Prostate gland (tissue), 2 donors: ENCODE measurements around the gene DIP2B. TPM values are rescaled to one million over a fixed set of nuclear protein-coding genes. Genes with fewer than 3 reads are reported as not detected.

ENCODE experiments used
- DNase-seq: peaks from one replicate; pipeline ENCODE4 v3.0.0-alpha.2; 2019; ENCODE audit warnings: low spot score
- H3K27ac ChIP-seq, 2 donors: fragments of 200-600 bp; sonication (generic); 2 replicates each; pipeline ENCODE4 v1.5.1; 2017 to 2019
- H3K27me3 ChIP-seq: fragments of 200-600 bp; sonication (generic); replicated peaks from 2 replicates; pipeline ENCODE4 v1.5.1; 2019; ENCODE audit not compliant: insufficient read depth
- H3K36me3 ChIP-seq, 2 donors: fragments of 200-600 bp; sonication (generic); 1 replicate in 1 of 2; 2 replicates in 1 of 2; pipeline versions ENCODE4 v1.5.1 to v1.8.1; 2017 to 2019
- H3K4me1 ChIP-seq: fragments of 200-600 bp; sonication (generic); replicated peaks from 2 replicates; pipeline ENCODE4 v1.5.1; 2019
- H3K4me3 ChIP-seq, 2 donors: fragments of 200-600 bp; sonication (generic); 2 replicates each; pipeline ENCODE4 v1.5.1; 2017 to 2019
- H3K9me3 ChIP-seq: fragments of 200-600 bp; sonication (generic); 2 replicates; pipeline ENCODE4 v1.5.1; 2017
- CTCF ChIP-seq, 4 experiments: fragments of 200-600 bp in 2 of 4; fragments of 450-650 bp in 2 of 4; sonication (generic) in 2 of 4; IDR thresholded peaks; 1 replicate in 3 of 4; 2 replicates in 1 of 4; pipeline ENCODE4 v1.5.1; 2016 to 2019; ENCODE audit warnings: antibody characterized with exemption in 4 of 4, mild to moderate bottlenecking in 2 of 4, moderate library complexity in 2 of 4
- POLR2A ChIP-seq: fragments of 450-650 bp; IDR thresholded peaks from one replicate; pipeline ENCODE4 v1.6.1; 2016; ENCODE audit warnings: antibody characterized with exemption, mild to moderate bottlenecking
- POLR2AphosphoS5 ChIP-seq: sonication (generic); formaldehyde crosslinking; IDR thresholded peaks from one replicate; pipeline ENCODE4 v1.6.1; 2017; ENCODE audit warnings: antibody characterized with exemption
- whole genome bisulfite sequencing: methylation state at CpG from one replicate; pipeline ENCODE4 v1.1.5; 2018; 5-methylcytosine and 5-hydroxymethylcytosine counted together
- intact Hi-C: fragments of 100-400 bp; cut with DNase I; formaldehyde crosslinking; loops from one replicate; pipeline ENCODE4 v1.14.2; 2022
- total RNA-seq, 2 donors: library from RNA; depleted of rRNA; stranded (reverse); fragments of >200 nt; gene quantifications; one replicate each; pipeline ENCODE4 v1.1.0, GENCODE V29; 2016

The DIP2B gene
- total RNA-seq, 2 donors from 2014 or later: 23.2 to 56.3 TPM

- Histone ChIP-seq H3K9me3 (no peaks in the 10 kb centered on the region), H3K27ac (no peak overlapping the region), H3K36me3 (peaks cover 0 to 4% of the 10 kb centered on the region in 2 donors), H3K27me3 (no peaks in the 10 kb centered on the region), H3K4me1 (no peaks in the 10 kb centered on the region), H3K4me3 (no peak overlapping the region)
- intact Hi-C loops: no loop called here
- 89% methylated on average over 1 of the region's 1 CpG for WGBS
- DNase-seq: no peak
- TF ChIP-seq POLR2AphosphoS5 (no peak), CTCF (IDR thresholded peaks at IDR 0.05) (no peak), POLR2A (no peak)
Observed at GRCh38 chr12:50747817-50748216, 243.0 kb downstream of the DIP2B start.

GRCh38 chr12:50749459-50749882, 244.7 kb downstream of the DIP2B start:
- intact Hi-C loops: no loop called here
- TF ChIP-seq POLR2AphosphoS5: no peak
- no peak for TF ChIP-seq POLR2A
- TF ChIP-seq CTCF (IDR thresholded peaks at IDR 0.05): no peak
- no peak for DNase-seq
- no peak overlapping the region for H3K27ac ChIP-seq
- no peak overlapping the region for H3K4me3 ChIP-seq
- H3K9me3 ChIP-seq: no peaks in the 10 kb centered on the region
- WGBS: 96% methylated on average over 2 of the region's 2 CpGs
- no peaks in the 10 kb centered on the region for H3K27me3 ChIP-seq
- no peaks in the 10 kb centered on the region for H3K36me3 ChIP-seq
- H3K4me1 ChIP-seq: no peaks in the 10 kb centered on the region

GRCh38 chr12:50750366-50750765, 245.6 kb downstream of the DIP2B start:
- no peak overlapping the region for H3K27ac ChIP-seq
- no peaks in the 10 kb centered on the region for H3K27me3 ChIP-seq
- intact Hi-C loops: no loop called here
- no peaks in the 10 kb centered on the region for H3K4me1 ChIP-seq
- 71% methylated on average over 4 of the region's 4 CpGs for WGBS
- no peak for TF ChIP-seq POLR2AphosphoS5
- no peak for TF ChIP-seq CTCF (IDR thresholded peaks at IDR 0.05)
- no peak for TF ChIP-seq POLR2A
- H3K4me3 ChIP-seq: no peak overlapping the region
- DNase-seq: no peak
- no peaks in the 10 kb centered on the region for H3K9me3 ChIP-seq
- H3K36me3 ChIP-seq: no peaks in the 10 kb centered on the region

- Histone ChIP-seq H3K36me3 (no peaks in the 10 kb centered on the region), H3K27me3 (no peaks in the 10 kb centered on the region), H3K9me3 (no peaks in the 10 kb centered on the region), H3K4me1 (no peaks in the 10 kb centered on the region), H3K4me3 (no peak overlapping the region), H3K27ac (no peak overlapping the region)
- 85% methylated on average over 6 of the region's 6 CpGs for WGBS
- DNase-seq: no peak
- TF ChIP-seq POLR2AphosphoS5: no peak
- TF ChIP-seq CTCF (IDR thresholded peaks at IDR 0.05): no peak
- no peak for TF ChIP-seq POLR2A
- intact Hi-C loops: no loop called here
Observed at GRCh38 chr12:50751948-50752721, 247.3 kb downstream of the DIP2B start.

GRCh38 chr12:50753232-50753769, 248.5 kb downstream of the DIP2B start:
- 66% methylated on average over 5 of the region's 5 CpGs for WGBS
- DNase-seq: no peak
- Histone ChIP-seq H3K4me1 (no peaks in the 10 kb centered on the region), H3K36me3 (no peaks in the 10 kb centered on the region), H3K27ac (no peak overlapping the region), H3K27me3 (no peaks in the 10 kb centered on the region), H3K9me3 (no peaks in the 10 kb centered on the region), H3K4me3 (no peak overlapping the region)
- TF ChIP-seq CTCF (IDR thresholded peaks at IDR 0.05): no peak
- TF ChIP-seq POLR2A: no peak
- no peak for TF ChIP-seq POLR2AphosphoS5
- intact Hi-C loops: no loop called here
